Esophagus muscularis mucosa (tissue), 4 donors: ENCODE measurements around the gene CFAP92. TPM values are rescaled to one million over a fixed set of nuclear protein-coding genes. Genes with fewer than 3 reads are reported as not detected.

Source experiments
- DNase-seq: peaks from one replicate; pipeline ENCODE4 v3.0.0-alpha.2; 2017; ENCODE audit errors: extremely low spot score
- H3K27ac ChIP-seq, 4 donors: fragments of 200-600 bp; sonication (generic); replicated peaks in 1 of 4; 1 replicate in 3 of 4; 2 replicates in 1 of 4; pipeline ENCODE4 v1.5.1; 2016 to 2019; ENCODE audit warnings: mild to moderate bottlenecking in 1 of 4
- H3K27me3 ChIP-seq, 4 donors: fragments of 200-600 bp; sonication (generic); one replicate each; pipeline versions ENCODE4 v1.5.1 to v1.6.0; 2016 to 2019
- H3K36me3 ChIP-seq, 4 donors: fragments of 200-600 bp; sonication (generic); one replicate each; pipeline ENCODE4 v1.5.1; 2016 to 2019
- H3K4me1 ChIP-seq, 4 donors: fragments of 200-600 bp; sonication (generic); one replicate each; pipeline ENCODE4 v1.5.1; 2016 to 2019
- H3K4me3 ChIP-seq, 4 donors: fragments of 200-600 bp; sonication (generic); 1 replicate in 2 of 4; 2 replicates in 2 of 4; pipeline ENCODE4 v1.5.1; 2016 to 2019; ENCODE audit warnings: mild to moderate bottlenecking in 4 of 4, moderate library complexity in 1 of 4
- H3K9me3 ChIP-seq, 4 donors: fragments of 200-600 bp; sonication (generic); 1 replicate in 3 of 4; 2 replicates in 1 of 4; pipeline ENCODE4 v1.5.1; 2016 to 2019
- CTCF ChIP-seq, 3 experiments: fragments of 200-600 bp in 2 of 3; fragments of 450-650 bp in 1 of 3; sonication (generic) in 2 of 3; IDR thresholded peaks; one replicate each; pipeline ENCODE4 v1.5.1; 2017 to 2019; ENCODE audit warnings: antibody characterized with exemption in 3 of 3, mild to moderate bottlenecking in 2 of 3, moderate library complexity in 1 of 3
- EP300 ChIP-seq: sonication (generic); formaldehyde crosslinking; IDR thresholded peaks from one replicate; pipeline ENCODE4 v1.6.1; 2017; ENCODE audit warnings: antibody characterized with exemption
- POLR2A ChIP-seq: fragments of 450-650 bp; IDR thresholded peaks from one replicate; pipeline ENCODE4 v1.6.1; 2017; ENCODE audit warnings: antibody characterized with exemption, moderate library complexity, mild to moderate bottlenecking, low read depth
- POLR2AphosphoS5 ChIP-seq, 2 donors: sonication (generic); formaldehyde crosslinking; IDR thresholded peaks; one replicate each; pipeline ENCODE4 v1.6.1; 2017; ENCODE audit warnings: antibody characterized with exemption in 2 of 2
- WGBS: methylation state at CpG from one replicate; pipeline ENCODE4 v1.1.5; 2018; 5-methylcytosine and 5-hydroxymethylcytosine counted together
- intact Hi-C: fragments of 100-400 bp; cut with DNase I; formaldehyde crosslinking; loops from one replicate; pipeline ENCODE4 v1.15.1; 2023
- total RNA-seq, 4 donors: library from RNA; depleted of rRNA; stranded (reverse); fragments of >200 nt; gene quantifications; one replicate each; pipeline versions ENCODE4 v1.1.0 to v1.2.1, GENCODE V29; 2016

CFAP92 gene
- total RNA-seq, 4 donors from 2014 or later, result 0.19 to 1.2 (median 0.47) TPM

- Histone ChIP-seq H3K9me3 (no peaks in the 10 kb centered on the region), H3K4me3 (no peak overlapping the region), H3K36me3 (no peaks in the 10 kb centered on the region), H3K27ac (no peak overlapping the region), H3K4me1 (peaks cover 0 to 4% (median 3%) of the 10 kb centered on the region in 4 donors), H3K27me3 (no peaks in the 10 kb centered on the region)
- no peak for TF ChIP-seq POLR2AphosphoS5 (IDR thresholded peaks at IDR 0.05)
- TF ChIP-seq POLR2A, result no peak
- TF ChIP-seq CTCF (IDR thresholded peaks at IDR 0.05), result no peak
- no peak for TF ChIP-seq EP300
- intact Hi-C loops, result no loop called here
- DNase-seq, result no peak
- 95% methylated on average over 8 of the region's 8 CpGs for WGBS
These were observed 5.6 kb downstream of the CFAP92 start for GRCh38 chr3:128988286-128988685.

- Histone ChIP-seq H3K9me3 (no peaks in the 10 kb centered on the region), H3K36me3 (no peaks in the 10 kb centered on the region), H3K27ac (no peak overlapping the region), H3K4me3 (no peak overlapping the region), H3K27me3 (no peaks in the 10 kb centered on the region), H3K4me1 (no peaks in the 10 kb centered on the region)
- WGBS, result 86% methylated on average over 15 of the region's 15 CpGs
- intact Hi-C loops, result no loop called here
- TF ChIP-seq POLR2AphosphoS5 (IDR thresholded peaks at IDR 0.05), result no peak
- no peak for TF ChIP-seq POLR2A
- no peak for TF ChIP-seq CTCF (IDR thresholded peaks at IDR 0.05)
- TF ChIP-seq EP300, result no peak
- no peak for DNase-seq
These were observed 6.4 kb downstream of the CFAP92 start for GRCh38 chr3:128987302-128988100.

- intact Hi-C loops, result no loop called here
- H3K27ac ChIP-seq, result no peak overlapping the region
- 92% methylated on average over 3 of the region's 3 CpGs for WGBS
- no peaks in the 10 kb centered on the region for H3K27me3 ChIP-seq
- H3K36me3 ChIP-seq, result no peaks in the 10 kb centered on the region
- DNase-seq, result no peak
- H3K4me3 ChIP-seq, result no peak overlapping the region
- TF ChIP-seq POLR2A (no peak), EP300 (no peak), CTCF (IDR thresholded peaks at IDR 0.05) (no peak), POLR2AphosphoS5 (IDR thresholded peaks at IDR 0.05) (no peak)
- H3K4me1 ChIP-seq, result no peaks in the 10 kb centered on the region
- no peaks in the 10 kb centered on the region for H3K9me3 ChIP-seq
These were observed 9.3 kb downstream of the CFAP92 start for GRCh38 chr3:128984596-128984995.

- 88% methylated on average over 9 of the region's 9 CpGs for WGBS
These were observed 10.4 kb downstream of the CFAP92 start for GRCh38 chr3:128983293-128984069.

More at GRCh38 chr3:128983293-128984069, 10.4 kb downstream of the CFAP92 start:
- no peaks in the 10 kb centered on the region for H3K36me3 ChIP-seq
- H3K27me3 ChIP-seq, result no peaks in the 10 kb centered on the region
- H3K27ac ChIP-seq, result no peak overlapping the region
- DNase-seq, result no peak
- TF ChIP-seq EP300, result no peak
- no peak for TF ChIP-seq POLR2A
- TF ChIP-seq POLR2AphosphoS5 (IDR thresholded peaks at IDR 0.05), result no peak
- no peak for TF ChIP-seq CTCF (IDR thresholded peaks at IDR 0.05)
- no peaks in the 10 kb centered on the region for H3K9me3 ChIP-seq
- intact Hi-C loops, result no loop called here
- H3K4me1 ChIP-seq, result no peaks in the 10 kb centered on the region
- H3K4me3 ChIP-seq, result no peak overlapping the region
